Measurements from ENCODE around the gene RNF13.

Gene RNF13

DNA sequence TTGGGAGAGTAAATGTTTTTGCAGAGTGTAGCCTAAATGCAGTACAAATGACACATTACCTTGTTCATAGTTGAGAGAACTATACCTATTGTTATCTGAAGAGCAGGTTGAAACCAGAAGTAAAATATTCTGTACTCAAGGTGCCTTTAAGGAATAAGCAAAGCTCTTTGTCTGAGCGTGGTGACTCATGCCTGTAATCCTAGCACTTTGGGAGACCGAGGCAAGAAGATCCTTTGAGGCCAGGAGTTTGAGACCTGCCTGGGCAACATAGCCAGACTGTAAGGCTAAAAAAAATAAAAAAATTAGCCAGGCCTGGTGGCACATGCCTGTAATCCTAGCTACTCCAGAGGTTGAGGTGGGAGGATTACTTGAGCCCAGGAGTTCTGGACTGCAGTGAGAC is 2.2 kb upstream of the RNF13 start:
- TF ChIP-seq, protein P1, sequence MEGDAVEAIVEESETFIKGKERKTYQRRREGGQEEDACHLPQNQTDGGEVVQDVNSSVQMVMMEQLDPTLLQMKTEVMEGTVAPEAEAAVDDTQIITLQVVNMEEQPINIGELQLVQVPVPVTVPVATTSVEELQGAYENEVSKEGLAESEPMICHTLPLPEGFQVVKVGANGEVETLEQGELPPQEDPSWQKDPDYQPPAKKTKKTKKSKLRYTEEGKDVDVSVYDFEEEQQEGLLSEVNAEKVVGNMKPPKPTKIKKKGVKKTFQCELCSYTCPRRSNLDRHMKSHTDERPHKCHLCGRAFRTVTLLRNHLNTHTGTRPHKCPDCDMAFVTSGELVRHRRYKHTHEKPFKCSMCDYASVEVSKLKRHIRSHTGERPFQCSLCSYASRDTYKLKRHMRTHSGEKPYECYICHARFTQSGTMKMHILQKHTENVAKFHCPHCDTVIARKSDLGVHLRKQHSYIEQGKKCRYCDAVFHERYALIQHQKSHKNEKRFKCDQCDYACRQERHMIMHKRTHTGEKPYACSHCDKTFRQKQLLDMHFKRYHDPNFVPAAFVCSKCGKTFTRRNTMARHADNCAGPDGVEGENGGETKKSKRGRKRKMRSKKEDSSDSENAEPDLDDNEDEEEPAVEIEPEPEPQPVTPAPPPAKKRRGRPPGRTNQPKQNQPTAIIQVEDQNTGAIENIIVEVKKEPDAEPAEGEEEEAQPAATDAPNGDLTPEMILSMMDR (IDR thresholded peaks at IDR 0.05; ENCODE audit: control insufficient read depth, extremely low read depth, insufficient read depth) = no peak
- no peak for DNase-seq (ENCODE audit: low read depth)
- no peak overlapping the region for H3K4me3 ChIP-seq (ENCODE audit: low read depth, low read length)

DNA sequence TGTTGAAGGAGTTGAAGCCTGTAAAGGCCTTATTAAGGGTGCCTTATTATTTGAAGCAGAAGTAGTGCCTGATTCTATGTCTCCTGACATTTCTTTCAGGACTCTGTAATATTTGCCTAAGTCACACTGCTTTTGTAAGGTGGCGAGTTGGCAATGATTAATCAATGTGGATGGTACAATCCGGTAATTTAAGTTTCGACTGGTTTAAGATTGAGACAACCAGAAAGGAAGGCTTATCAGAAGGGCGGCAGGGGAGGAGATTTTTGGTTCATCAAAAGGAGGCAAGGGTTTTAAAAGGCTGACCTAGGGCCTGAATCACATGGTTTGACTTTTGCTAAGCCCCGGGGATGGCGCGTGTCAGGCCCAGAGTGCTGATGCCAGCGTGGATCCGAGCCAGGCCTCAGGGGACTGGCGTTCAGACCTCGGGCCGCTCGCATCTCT is 830 bp upstream of the RNF13 start:
- TF ChIP-seq, protein P1 (IDR thresholded peaks at IDR 0.05; ENCODE audit: control insufficient read depth, extremely low read depth, insufficient read depth) = no peak
- no peak for DNase-seq (ENCODE audit: low read depth)
- peak overlapping the region; percentile 68 for H3K4me3 ChIP-seq (ENCODE audit: low read depth, low read length)

DNA sequence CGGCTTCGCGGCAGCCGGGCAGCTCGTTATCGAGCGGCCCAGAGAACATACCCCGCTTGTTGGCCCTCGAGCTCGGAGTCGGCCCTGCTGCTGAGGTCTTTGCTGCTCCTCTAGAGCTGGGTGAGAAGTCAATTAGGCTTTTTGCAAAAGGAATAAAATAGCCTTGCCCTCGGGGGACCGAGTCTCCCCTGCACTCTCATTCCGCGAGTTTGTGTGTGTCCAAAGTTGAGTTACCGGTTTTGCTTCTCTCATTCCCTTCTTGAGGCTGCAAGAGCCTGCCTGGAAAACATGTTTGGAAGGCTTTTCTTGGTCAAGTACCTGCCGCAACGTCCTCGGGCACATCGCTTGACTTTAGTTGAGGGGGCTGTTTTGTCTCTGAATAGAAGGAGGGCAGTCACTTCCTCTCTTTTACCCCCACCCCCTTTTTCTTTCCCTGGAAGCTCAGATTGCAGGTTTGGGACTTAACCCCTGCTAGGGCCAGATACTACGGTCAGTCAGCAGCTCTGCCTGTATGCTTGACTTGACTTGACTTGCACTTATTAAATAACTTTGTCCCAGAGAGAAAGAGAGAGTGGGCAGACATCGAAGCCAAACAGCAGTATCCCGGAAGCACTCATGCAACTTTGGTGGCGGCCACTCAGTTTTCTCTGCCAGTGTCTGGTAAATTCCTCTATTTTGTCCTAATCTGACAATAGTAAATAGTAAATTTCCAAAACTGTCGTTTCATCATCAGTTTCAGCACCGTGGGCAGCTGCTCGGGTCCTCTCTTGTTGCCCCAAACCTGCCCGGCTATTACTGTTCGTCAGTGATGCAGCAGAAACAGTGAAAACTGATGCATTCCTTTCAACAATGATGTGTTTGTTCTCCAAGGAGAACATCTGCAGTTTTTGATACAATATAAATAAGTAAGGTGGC is 609 bp downstream of the RNF13 start:
- DNase-seq (ENCODE audit: low read depth) = peak; percentile 39
- TF ChIP-seq, protein P1 (IDR thresholded peaks at IDR 0.05; ENCODE audit: control insufficient read depth, extremely low read depth, insufficient read depth) = no peak
- H3K4me3 ChIP-seq (ENCODE audit: low read depth, low read length) = peak overlapping the region; percentile 68

DNA sequence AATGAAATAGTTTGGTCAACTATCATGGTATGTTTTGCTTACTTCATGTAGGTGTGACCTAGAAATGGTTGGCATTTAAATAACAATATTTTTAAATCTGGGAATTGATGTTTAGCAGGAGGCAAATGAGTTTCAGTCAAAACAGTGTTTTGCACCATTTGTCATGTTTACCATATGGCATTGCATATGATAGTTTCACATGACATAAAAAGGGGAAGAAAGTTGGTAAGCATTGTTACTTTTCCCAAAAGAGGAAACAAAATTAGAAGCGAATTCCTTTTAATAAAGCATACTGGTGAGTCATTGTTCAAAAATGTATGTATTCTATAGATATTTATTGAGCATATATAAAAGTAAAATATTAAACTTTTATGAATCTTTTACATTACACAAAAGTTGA is 2.3 kb downstream of the RNF13 start:
- TF ChIP-seq, protein P1 (IDR thresholded peaks at IDR 0.05; ENCODE audit: control insufficient read depth, extremely low read depth, insufficient read depth) = no peak
- H3K4me3 ChIP-seq (ENCODE audit: low read depth, low read length) = no peak overlapping the region
- DNase-seq (ENCODE audit: low read depth) = no peak

DNA sequence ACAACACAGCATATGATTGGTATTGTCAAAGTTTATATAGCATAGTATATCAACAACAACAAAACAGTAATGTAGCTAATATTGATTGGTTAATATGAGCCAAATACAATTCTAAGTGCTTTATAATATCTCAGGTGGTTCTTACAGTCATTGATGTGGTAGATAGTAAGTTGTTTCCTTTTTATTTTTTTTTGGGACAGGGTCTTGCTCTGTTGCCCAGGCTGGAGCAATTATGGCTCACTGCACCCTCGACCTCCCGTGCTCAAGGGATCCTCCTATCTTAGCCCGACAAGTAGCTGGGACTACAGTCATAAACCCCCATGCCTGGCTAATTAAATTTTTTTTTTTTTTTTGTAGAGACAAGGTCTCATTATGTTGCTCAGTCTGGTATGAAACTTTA is 2.7 kb downstream of the RNF13 start:
- no peak overlapping the region for H3K4me3 ChIP-seq (ENCODE audit: low read depth, low read length)

DNA sequence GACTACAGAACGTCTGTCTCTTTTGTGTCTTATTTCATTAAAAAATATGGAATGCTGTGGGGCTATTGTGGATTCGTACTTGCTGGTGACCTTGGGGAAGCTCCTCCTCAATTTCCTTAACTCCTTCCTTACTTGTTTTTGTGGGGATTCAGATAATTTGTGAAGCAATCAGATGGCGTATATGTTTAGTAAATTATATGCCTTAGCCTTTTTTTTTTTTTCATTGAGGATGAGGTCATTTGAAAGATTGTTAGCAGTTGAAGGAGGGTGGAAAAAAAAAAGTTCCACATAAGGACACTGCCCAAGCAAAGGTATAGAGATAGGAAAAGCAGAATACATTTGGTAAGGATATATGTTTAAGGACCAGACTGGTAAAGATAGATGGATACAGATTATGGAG is 3.3 kb downstream of the RNF13 start:
- TF ChIP-seq, protein P1 (IDR thresholded peaks at IDR 0.05; ENCODE audit: control insufficient read depth, extremely low read depth, insufficient read depth) = no peak
- no peak for DNase-seq (ENCODE audit: low read depth)
- no peak overlapping the region for H3K4me3 ChIP-seq (ENCODE audit: low read depth, low read length)

More for the DNA sequence above, 2.7 kb downstream of the RNF13 start:
- TF ChIP-seq, protein P1 (IDR thresholded peaks at IDR 0.05; ENCODE audit: control insufficient read depth, extremely low read depth, insufficient read depth) = no peak
- no peak for DNase-seq (ENCODE audit: low read depth)
